Metanephros (tissue), 2 donors: ENCODE measurements around the gene DDX3X. TPM values are rescaled to one million over a fixed set of nuclear protein-coding genes. Genes with fewer than 3 reads are reported as not detected.

Experiments used
- small RNA-seq: library from RNA; depleted of rRNA; stranded (forward); fragments of <200 nt; gene quantifications from one replicate; pipeline ENCODE3, GENCODE V24; 2014; ENCODE audit warnings: low replicate concordance
- total RNA-seq: library from RNA; depleted of rRNA; stranded (reverse); fragments of >200 nt; gene quantifications from one replicate; pipeline ENCODE4 v1.2.3, GENCODE V29; 2014

Gene DDX3X
- total RNA-seq = 216 TPM

GRCh38 chrX:41333744-41334362 lies at the start of gene DDX3X:
Gene DDX3X (plus strand): TSS chrX:41334162. CDS start chrX:41334253, 91 bp downstream.

Small RNA genes lying within 50 kb of the gene (small RNA-seq; reads per million reads assigned to genes)
- not detected for gene RF00019
- not detected for gene RNA5SP502

Other genes with a start within 250 kb of the DDX3X start
- 116 TPM for gene USP9X, start 248.7 kb upstream of the DDX3X start, total RNA-seq
- not detected for gene NYX, start 113.2 kb downstream of the DDX3X start, total RNA-seq